ENCODE measurements around the gene NCAM2.

DNA sequence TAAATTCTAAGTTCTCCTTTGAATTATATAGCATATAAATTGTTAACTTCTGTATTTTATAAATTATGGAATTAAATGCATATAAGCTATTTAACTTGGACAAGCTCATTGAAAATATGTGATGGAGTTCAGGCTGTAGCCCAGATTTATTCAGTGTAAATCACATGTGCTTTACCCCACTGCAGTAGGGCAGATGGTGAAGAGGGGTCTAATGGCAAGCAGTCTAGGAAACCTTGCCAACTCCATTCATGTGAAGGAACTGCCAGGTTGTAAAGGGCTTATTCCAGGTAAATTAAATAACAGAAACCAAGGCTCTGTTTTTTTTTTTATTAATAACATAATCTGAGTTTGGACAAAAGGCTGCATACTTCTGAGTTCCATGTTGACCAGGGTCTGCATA, 243.2 kb downstream of the NCAM2 start:
- TF ChIP-seq POLR2A (IDR thresholded peaks at IDR 0.05; ENCODE audit: low read depth, low read length) (no peak), SPI1 (IDR thresholded peaks at IDR 0.05; ENCODE audit: low read depth, low read length) (no peak), TAF1 (IDR thresholded peaks at IDR 0.05; ENCODE audit: low read depth, low read length) (no peak), POU2F2 (IDR thresholded peaks at IDR 0.05; ENCODE audit: low read depth, low read length) (no peak)

Data from GM12891 (cell line).